Endodermal cell (in vitro differentiated cells): ENCODE measurements around the gene SKOR1. TPM values are rescaled to one million over a fixed set of nuclear protein-coding genes. Genes with fewer than 3 reads are reported as not detected.
A peak's percentile ranks its signal among the peaks of the same experiment; 100 is the strongest.

Experiments used
- DNase-seq: peaks from one replicate; pipeline ENCODE4 v3.0.0-alpha.2; 2017
- H3K27ac ChIP-seq: 2 replicates; pipeline ENCODE4 v1.5.1; 2013; ENCODE audit warnings: mild to moderate bottlenecking, low read depth, low read length, moderate library complexity
- H3K27me3 ChIP-seq: 2 replicates; pipeline ENCODE4 v1.6.1; 2013; ENCODE audit warnings: mild to moderate bottlenecking, low read length, moderate library complexity; ENCODE audit not compliant: insufficient read depth, control insufficient read depth, poor library complexity, severe bottlenecking
- H3K36me3 ChIP-seq: 2 replicates; pipeline ENCODE4 v1.7.0; 2013; ENCODE audit warnings: mild to moderate bottlenecking, low read length, moderate library complexity; ENCODE audit not compliant: control insufficient read depth, insufficient read depth
- H3K4me1 ChIP-seq: one replicate; pipeline ENCODE4 v1.7.0; 2013; ENCODE audit warnings: low read length; ENCODE audit not compliant: control insufficient read depth, insufficient read depth
- H3K4me3 ChIP-seq: 2 replicates; pipeline ENCODE4 v1.5.1; 2013; ENCODE audit warnings: mild to moderate bottlenecking, low read length, moderate library complexity
- H3K9ac ChIP-seq: 2 replicates; pipeline ENCODE4 v1.6.1; 2013; ENCODE audit warnings: mild to moderate bottlenecking, low read length, moderate library complexity; ENCODE audit not compliant: poor library complexity, severe bottlenecking; ENCODE audit errors: extremely low read depth
- H3K9me3 ChIP-seq: 2 replicates; pipeline ENCODE4 v1.6.1; 2013; ENCODE audit warnings: mild to moderate bottlenecking, low read length, moderate library complexity; ENCODE audit not compliant: control insufficient read depth
- H3K27ac Mint-ChIP-seq: 2 replicates; pipeline ENCODE4 v1.8.0; 2020; ENCODE audit warnings: mixed read lengths
- H3K27me3 Mint-ChIP-seq: 2 replicates; pipeline ENCODE4 v1.8.0; 2021; ENCODE audit warnings: mild to moderate bottlenecking, mixed read lengths; ENCODE audit not compliant: insufficient read depth
- H3K36me3 Mint-ChIP-seq: 2 replicates; pipeline ENCODE4 v1.8.0; 2020; ENCODE audit warnings: low read depth, mixed read lengths
- H3K4me1 Mint-ChIP-seq: 2 replicates; pipeline ENCODE4 v1.8.0; 2020; ENCODE audit warnings: mixed read lengths
- H3K4me3 Mint-ChIP-seq: 2 replicates; pipeline ENCODE4 v1.8.0; 2020; ENCODE audit warnings: mild to moderate bottlenecking, moderate library complexity, mixed read lengths
- H3K9me3 Mint-ChIP-seq: 2 replicates; pipeline ENCODE4 v1.8.0; 2020; ENCODE audit warnings: mild to moderate bottlenecking, mixed read lengths
- CTCF ChIP-seq: fragments of 200-600 bp; sonication (generic); conservative IDR thresholded peaks from 2 replicates; pipeline ENCODE4 v1.5.0; 2021; ENCODE audit warnings: antibody characterized with exemption, mild to moderate bottlenecking
- WGBS, 2 experiments: methylation state at CpG; one replicate each; pipeline versions ENCODE4 v1.1.5 to v1.1.7; 2013; ENCODE audit warnings: missing lambda C conversion rate in 2 of 2, mixed read lengths in 1 of 2; ENCODE audit not compliant: insufficient coverage in 1 of 2, insufficient read length in 1 of 2; 5-methylcytosine and 5-hydroxymethylcytosine counted together
- total RNA-seq, 2 donors: library from RNA; stranded (reverse); fragmentation: NEBNext Ultra II Directional in 1 of 2; extraction: Animal tissue kit (Norgen Biotek cat#: 25700) in 1 of 2; gene quantifications; 2 replicates in 1 of 2; 3 replicates in 1 of 2; pipeline ENCODE4 v1.2.1, GENCODE V29; 2021

The SKOR1 gene
- total RNA-seq, 2 donors from 2014 or later, result 0.37 to 0.51 TPM

DNA sequence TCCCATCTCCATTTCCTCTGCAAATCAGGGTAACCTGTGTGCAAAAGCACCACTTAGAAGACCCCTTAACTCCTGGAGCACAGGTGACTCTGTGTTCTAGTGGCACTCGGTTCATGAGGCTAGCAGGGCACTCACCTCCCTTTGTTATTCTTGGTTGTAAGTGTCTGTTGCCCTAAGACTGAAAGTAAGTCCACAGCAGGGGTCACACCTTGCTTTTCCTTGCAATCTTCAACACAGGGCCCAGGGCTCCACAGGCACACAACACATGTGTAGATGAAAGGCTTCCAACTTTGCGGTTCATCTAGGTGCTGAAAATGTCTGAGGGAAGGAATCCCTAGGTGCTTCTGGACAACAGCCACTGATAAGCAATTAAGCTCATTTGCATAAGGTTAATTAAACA, 11.6 kb downstream of the SKOR1 start:
- H3K4me1 Mint-ChIP-seq, result peaks cover 33% of the 10 kb centered on the region
- H3K9ac ChIP-seq, result no peak overlapping the region
- no peak for TF ChIP-seq CTCF
- no peaks in the 10 kb centered on the region for H3K4me1 ChIP-seq
- DNase-seq, result peak; percentile 66
- no peak overlapping the region for H3K27ac ChIP-seq
- peaks cover 84% of the 10 kb centered on the region for H3K27me3 ChIP-seq
- no peaks in the 10 kb centered on the region for H3K36me3 Mint-ChIP-seq
- WGBS, 2 experiments, result 49% methylated on average over 2 of the region's 2 CpGs
- no peak overlapping the region for H3K4me3 ChIP-seq
- peaks cover 80% of the 10 kb centered on the region for H3K27me3 Mint-ChIP-seq
- H3K36me3 ChIP-seq, result no peaks in the 10 kb centered on the region
- no peaks in the 10 kb centered on the region for H3K9me3 Mint-ChIP-seq
- H3K4me3 Mint-ChIP-seq, result no peak overlapping the region
- H3K9me3 ChIP-seq, result no peaks in the 10 kb centered on the region
- H3K27ac Mint-ChIP-seq, result no peak overlapping the region

DNA sequence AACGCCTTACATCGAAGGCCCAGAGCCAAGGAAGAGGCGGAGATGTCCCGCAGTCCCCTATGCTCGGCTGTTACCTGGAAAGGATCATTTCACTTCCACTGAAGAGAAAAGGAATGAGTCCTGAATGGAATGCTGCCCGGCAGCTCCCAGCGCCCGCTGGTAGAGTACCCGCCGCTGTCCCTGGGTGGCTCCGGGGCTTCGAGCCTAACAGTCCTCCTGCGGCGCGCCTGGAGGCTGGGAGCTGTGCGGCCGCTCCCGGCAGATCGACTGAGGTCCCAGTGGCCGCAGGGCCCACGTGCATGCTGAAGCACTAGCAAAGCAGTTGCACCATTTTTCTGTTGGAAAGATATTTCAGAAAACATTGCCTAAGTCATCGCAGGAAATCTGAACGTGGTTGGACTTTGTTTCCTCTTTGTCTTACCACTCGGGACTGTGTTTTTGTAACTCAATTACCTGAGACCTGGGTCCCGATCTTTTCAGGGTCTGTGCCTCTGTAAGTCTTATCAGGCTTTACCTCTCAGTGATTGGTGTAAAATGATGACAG, 13.6 kb downstream of the SKOR1 start:
- Mint-ChIP-seq H3K36me3 (no peaks in the 10 kb centered on the region), H3K4me1 (peaks cover 39% of the 10 kb centered on the region), H3K27me3 (peaks cover 67% of the 10 kb centered on the region), H3K4me3 (peak overlapping the region; percentile 92), H3K27ac (peak overlapping the region; percentile 48), H3K9me3 (no peaks in the 10 kb centered on the region)
- Histone ChIP-seq H3K9ac (no peak overlapping the region), H3K27me3 (peaks cover 66% of the 10 kb centered on the region), H3K9me3 (no peaks in the 10 kb centered on the region), H3K36me3 (no peaks in the 10 kb centered on the region), H3K4me3 (peak overlapping the region; percentile 87), H3K27ac (no peak overlapping the region), H3K4me1 (peaks cover 7% of the 10 kb centered on the region)
- TF ChIP-seq CTCF, result peak; percentile 43
- 16 to 33% methylated on average over 21 to 25 of the region's 25 CpGs for WGBS, 2 experiments
- peak; percentile 92 for DNase-seq

DNA sequence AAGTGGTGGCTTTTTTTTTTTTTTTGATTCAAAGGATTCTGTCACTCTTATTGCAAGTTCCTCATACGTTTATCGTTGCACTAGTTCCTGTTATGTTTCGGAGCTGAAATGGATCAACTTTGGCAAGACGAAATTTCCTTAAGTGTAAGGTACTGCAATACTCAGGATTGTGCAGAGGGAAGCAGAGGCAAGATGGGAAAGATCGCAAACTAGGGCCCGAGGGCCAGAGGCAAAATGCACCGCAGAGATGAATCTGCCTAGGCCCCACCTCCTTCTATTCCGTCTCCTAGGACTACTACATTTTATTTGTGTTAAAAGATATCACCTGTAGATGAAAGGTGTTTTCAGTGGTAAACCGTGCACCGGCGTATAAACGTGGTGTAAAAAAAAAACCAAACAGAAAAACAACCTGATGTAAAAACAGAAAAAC, 14.2 kb downstream of the SKOR1 start:
- Mint-ChIP-seq H3K4me3 (peak overlapping the region; percentile 92), H3K27me3 (peaks cover 61% of the 10 kb centered on the region), H3K9me3 (no peaks in the 10 kb centered on the region), H3K4me1 (peaks cover 42% of the 10 kb centered on the region), H3K27ac (peak overlapping the region; percentile 99), H3K36me3 (no peaks in the 10 kb centered on the region)
- Histone ChIP-seq H3K4me3 (peak overlapping the region; percentile 87), H3K4me1 (peaks cover 8% of the 10 kb centered on the region), H3K36me3 (no peaks in the 10 kb centered on the region), H3K9ac (peak overlapping the region; percentile 87), H3K27ac (no peak overlapping the region), H3K27me3 (peaks cover 59% of the 10 kb centered on the region), H3K9me3 (no peaks in the 10 kb centered on the region)
- TF ChIP-seq CTCF, result no peak
- WGBS, 2 experiments, result 15 to 42% methylated on average over 4 to 11 of the region's 12 CpGs
- DNase-seq, result peak; percentile 68
